ENCODE data around the gene NKD2.
"Not testable (repeated sequence)": the region's sequence is repeated elsewhere in the genome, so short reads cannot be mapped to it uniquely, and the experiment has no call there.

The NKD2 gene

DNA sequence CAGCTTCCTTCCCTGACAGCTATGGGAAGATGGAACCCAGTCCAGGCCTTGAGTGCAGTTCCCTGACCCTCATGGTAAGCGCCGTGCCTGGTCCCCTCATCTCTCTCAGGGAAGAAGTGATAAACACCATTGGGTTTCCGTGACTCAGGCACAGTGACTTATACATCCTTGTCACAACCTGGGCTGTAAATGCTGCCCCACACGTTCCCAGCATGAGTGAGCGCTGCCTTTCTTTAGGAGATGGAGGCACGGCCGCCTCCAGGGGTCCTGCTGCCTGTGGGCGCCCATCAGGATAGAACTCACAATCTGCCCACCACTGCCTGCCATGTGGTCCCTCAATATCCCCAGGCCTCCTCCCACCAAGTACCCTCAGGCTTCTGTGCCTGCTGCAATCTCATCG is 8.3 kb upstream of the NKD2 start:
- DNase-seq (ENCODE audit: low read depth in 2 of 2), result no peak

DNA sequence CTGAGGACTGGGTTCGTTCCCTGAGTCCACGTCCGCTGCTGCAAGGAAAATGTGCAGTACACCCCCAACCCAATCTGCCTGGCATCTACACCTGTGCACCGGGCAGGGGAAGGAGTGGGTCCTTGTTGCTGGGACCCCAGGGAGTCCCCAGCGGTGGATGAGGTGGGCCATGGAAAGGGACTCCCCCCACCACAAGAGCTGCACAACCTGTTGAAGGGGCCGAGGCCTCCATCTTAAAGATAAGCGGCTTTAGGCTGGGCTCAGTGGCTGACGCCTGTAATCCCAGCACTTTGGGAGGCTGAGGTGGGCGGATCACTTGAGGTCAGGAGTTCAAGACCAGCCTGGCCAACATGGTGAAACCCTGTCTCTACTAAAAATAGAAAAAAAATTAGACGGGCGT is 7.8 kb upstream of the NKD2 start:
- DNase-seq (ENCODE audit: low read depth in 2 of 2), result not testable (repeated sequence)

GRCh38 chr5:1001406-1002270 is 7.0 kb upstream of the NKD2 start:
- no peak for DNase-seq (ENCODE audit: low read depth in 2 of 2)

DNA sequence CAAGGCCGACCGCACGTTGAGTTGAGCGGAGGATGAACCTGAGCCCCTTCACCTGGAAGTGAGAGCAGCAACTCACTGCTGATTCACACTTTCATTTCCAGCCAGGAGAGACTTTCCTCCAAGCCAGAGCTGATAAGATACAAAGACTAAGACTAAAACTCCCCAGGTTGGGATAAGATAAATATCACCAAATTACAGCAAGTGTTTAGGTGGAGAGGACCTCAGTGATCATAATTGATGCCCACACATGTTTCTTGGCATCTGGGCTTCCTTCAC is 6.4 kb upstream of the NKD2 start:
- no peak for DNase-seq (ENCODE audit: low read depth in 2 of 2)

- DNase-seq (ENCODE audit: low read depth in 2 of 2), result no peak
Observed at GRCh38 chr5:1002836-1003235, 5.8 kb upstream of the NKD2 start.

GRCh38 chr5:1003296-1003937 is 5.2 kb upstream of the NKD2 start:
- peak in 1 of 2 donors; percentile 25 for DNase-seq (ENCODE audit: low read depth in 2 of 2)

DNA sequence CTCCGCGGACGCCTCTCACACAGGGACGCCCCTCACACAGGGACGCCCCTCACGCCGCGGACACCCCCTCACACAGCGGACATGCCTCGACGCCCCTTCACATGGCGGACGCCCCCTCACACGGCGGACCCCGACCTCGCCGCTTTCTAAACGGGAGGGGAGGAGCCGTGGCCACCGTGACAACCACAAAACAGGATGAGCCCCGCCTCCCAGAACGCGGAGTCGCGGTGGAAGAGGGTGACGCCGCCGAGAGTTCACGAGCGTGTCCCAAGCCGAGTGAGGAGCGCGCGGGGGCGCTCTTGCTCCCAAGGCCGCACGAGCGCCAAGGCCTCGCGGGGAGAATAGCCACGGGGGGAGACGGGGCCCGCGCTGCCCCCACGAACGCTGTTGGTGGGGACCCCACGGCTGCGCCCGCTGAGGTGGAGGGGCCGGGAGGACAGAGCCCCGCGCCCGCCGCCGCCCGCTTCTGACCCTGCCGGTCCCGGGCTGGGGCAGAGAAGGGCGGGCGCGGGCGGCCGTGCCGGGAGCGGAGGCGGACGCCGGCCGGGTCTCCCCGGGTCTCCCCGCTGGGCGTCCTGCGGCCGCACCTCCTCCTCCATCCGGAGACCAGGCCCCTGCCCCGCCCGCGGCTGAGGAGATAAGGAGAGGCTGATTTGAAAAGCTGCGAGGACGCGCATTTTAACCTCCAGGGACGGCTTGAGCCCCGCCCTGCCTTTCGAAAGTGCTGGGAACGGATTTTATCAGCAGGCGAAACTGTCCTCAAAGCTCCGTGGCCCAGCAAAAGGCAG is 3.9 kb upstream of the NKD2 start:
- DNase-seq (ENCODE audit: low read depth in 2 of 2), result peak; percentile 39 to 43

GRCh38 chr5:1005249-1005851 is 3.3 kb upstream of the NKD2 start:
- no peak for DNase-seq (ENCODE audit: low read depth in 2 of 2)

- no peak for DNase-seq (ENCODE audit: low read depth in 2 of 2)
Observed at GRCh38 chr5:1005904-1006655, 2.5 kb upstream of the NKD2 start.

GRCh38 chr5:1006656-1007071 is 1.9 kb upstream of the NKD2 start:
- DNase-seq (ENCODE audit: low read depth in 2 of 2), result no peak

- no peak for DNase-seq (ENCODE audit: low read depth in 2 of 2)
Observed at GRCh38 chr5:1007221-1007680, 1.4 kb upstream of the NKD2 start.

GRCh38 chr5:1007681-1008450 is 736 bp upstream of the NKD2 start:
- no peak for DNase-seq (ENCODE audit: low read depth in 2 of 2)

GRCh38 chr5:1009359-1010180 is 968 bp downstream of the NKD2 start:
- no peak for DNase-seq (ENCODE audit: low read depth in 2 of 2)

GRCh38 chr5:1010181-1010510 is 1.5 kb downstream of the NKD2 start:
- DNase-seq (ENCODE audit: low read depth in 2 of 2), result no peak

GRCh38 chr5:1010641-1011046 is 2.0 kb downstream of the NKD2 start:
- no peak for DNase-seq (ENCODE audit: low read depth in 2 of 2)

GRCh38 chr5:1011226-1011631 is 2.6 kb downstream of the NKD2 start:
- DNase-seq (ENCODE audit: low read depth in 2 of 2), result peak; percentile 36 to 45

- DNase-seq (ENCODE audit: low read depth in 2 of 2), result no peak
Observed at GRCh38 chr5:1011741-1012312, 3.2 kb downstream of the NKD2 start.

DNA sequence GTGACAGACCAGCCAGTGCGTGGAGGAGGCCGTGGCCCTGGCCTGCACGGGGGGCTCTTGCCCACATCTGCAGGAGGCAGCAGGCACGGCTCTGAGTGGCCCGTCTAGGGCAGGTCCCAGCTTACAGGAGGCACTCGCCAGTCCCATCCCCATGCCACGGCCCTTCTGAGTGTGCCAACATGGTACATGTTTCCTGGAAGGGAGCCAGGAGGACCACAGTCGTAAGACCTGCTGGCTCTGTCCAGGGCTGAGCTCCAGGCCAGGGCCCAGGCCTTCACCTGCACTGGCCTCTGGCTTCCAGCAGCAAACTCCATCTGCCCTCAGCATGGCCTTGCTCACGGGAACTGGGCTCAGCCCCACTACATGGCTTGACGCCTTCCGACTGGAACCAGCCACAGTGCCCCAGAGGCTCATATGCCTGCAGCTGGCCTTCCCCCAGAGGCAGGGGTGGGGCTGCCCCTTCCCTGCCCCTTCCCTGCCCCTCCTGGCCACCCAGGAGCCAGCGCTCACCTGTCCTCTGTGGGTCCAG is 3.8 kb downstream of the NKD2 start:
- no peak for DNase-seq (ENCODE audit: low read depth in 2 of 2)

- no peak for DNase-seq (ENCODE audit: low read depth in 2 of 2)
Observed at GRCh38 chr5:1012900-1013237, 4.3 kb downstream of the NKD2 start.
